HG03378 (cell line): ENCODE results near the gene SMARCA4.

ENCODE experiments used
- ATAC-seq: cut with Tn5 transposase; IDR thresholded peaks from one replicate; pipeline ENCODE4 v1.9.1; 2021; ENCODE audit warnings: mild to moderate bottlenecking, moderate library complexity; ENCODE audit not compliant: unreplicated experiment

SMARCA4 gene

DNA sequence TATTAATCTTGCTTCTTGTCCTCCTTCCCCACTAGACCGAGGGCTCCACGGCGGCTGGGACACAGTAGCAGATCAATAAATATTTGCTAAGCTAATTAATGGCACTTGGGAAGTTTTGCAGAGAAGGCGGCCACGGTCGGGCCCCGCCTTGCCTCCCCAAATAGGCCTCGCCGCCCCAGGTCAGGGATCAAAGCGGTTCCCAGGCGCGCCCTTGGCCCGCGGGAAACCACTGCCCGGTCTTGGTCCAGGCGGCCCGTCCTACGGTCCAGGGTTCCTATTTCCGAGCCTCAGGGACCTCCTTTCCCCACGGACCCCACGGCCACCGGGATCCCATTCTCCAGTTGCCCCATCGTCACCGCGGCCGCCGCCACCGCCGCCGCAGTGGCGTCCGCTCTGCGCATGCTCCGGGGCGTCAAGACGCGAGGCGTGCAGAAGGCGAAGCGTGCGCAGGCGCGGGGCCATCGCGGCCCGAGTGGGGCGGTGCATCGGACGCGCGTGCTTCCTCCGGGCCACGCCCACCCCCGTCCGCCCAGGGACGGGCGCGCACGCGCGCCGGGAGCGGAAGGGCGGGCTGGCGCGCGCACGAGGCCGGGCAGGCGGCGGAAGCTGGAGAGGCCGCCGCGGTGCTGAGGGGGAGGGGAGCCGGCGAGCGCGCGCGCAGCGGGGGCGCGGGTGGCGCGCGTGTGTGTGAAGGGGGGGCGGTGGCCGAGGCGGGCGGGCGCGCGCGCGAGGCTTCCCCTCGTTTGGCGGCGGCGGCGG, at the start of gene SMARCA4:
TSS of gene SMARCA4 (plus strand) at position 717 of the 759 bp plus-strand sequence. CDS start 23,122 bp downstream, outside the sequence.
- peak; percentile 52 for ATAC-seq

DNA sequence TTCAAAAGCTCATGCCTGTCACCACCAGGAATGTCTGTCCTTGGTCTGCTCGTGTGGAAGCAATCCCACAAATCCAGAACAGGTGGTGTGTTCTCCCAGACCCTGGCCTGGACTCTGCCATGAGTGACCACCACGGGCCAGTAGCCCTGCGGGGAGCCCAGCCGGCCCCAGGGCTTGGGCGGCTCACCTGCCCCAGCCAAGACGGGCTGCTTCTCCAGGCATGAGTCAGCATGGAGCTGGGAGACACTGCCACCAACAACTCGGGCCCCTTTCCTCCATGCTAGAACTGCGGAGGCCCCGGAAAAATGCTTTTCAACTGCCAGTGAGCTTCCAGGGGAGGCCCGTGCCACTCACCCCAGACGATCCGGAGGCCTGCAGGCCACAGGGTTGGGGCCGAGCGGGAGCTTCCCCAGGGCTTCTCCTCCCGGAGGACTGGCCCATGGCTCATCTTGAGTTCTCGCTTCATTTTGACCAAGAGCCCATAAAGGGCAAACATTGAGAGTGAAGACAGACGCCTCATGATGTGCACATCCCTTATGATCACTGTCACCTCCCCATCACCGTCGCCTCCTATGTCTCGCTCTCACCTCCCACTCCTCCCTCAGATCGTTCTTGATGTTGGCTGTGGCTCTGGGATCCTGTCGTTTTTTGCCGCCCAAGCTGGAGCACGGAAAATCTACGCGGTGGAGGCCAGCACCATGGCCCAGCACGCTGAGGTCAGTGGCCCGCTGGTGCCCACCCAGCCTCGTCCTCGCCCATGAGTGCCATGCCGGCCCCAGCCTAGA, 49.1 kb upstream of the SMARCA4 start:
- no peak for ATAC-seq

DNA sequence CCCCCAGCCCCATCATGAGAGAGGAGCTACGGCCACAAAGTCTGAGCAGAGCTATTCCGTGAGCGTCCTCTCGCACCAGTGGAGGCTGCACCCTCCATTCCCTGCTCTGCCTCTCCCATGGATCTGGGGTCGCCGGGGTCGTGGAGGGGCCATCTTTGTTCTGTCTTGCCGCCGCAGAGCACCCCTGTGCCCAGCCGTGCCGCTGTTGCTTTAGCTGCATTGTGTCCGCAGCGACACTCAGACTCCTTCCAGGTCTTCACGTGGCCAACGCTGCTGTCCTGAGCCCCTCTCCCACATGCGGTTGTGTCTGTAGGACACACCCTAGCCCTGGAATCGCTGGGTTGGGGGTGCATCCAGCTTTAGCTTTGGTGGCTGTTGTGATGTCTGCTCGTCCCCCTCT, 48.2 kb upstream of the SMARCA4 start:
- ATAC-seq, result no peak

DNA sequence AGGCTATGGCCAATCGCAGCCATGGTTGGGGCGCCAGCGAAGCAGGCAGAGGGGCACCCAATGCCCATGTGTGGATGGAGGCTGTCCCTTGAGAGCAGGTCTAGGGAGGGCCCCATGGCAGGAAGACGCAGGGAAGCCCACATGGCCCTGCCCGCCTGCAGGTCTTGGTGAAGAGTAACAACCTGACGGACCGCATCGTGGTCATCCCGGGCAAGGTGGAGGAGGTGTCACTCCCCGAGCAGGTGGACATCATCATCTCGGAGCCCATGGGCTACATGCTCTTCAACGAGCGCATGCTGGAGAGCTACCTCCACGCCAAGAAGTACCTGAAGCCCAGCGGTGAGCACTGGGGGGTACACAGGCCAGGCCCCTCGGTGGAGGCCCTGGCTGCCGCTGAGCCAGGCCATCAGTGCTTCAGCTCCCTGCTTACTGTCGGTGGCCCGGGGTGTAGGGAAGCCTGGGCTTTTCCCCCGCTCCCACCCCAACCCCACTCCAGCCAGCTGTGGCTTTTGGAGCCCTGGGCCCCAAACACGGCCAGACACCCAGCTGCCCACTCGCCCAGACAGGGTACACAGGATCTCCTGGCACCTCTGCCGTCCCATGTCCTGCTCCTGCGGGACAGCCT, 47.0 kb upstream of the SMARCA4 start:
- ATAC-seq, result no peak

DNA sequence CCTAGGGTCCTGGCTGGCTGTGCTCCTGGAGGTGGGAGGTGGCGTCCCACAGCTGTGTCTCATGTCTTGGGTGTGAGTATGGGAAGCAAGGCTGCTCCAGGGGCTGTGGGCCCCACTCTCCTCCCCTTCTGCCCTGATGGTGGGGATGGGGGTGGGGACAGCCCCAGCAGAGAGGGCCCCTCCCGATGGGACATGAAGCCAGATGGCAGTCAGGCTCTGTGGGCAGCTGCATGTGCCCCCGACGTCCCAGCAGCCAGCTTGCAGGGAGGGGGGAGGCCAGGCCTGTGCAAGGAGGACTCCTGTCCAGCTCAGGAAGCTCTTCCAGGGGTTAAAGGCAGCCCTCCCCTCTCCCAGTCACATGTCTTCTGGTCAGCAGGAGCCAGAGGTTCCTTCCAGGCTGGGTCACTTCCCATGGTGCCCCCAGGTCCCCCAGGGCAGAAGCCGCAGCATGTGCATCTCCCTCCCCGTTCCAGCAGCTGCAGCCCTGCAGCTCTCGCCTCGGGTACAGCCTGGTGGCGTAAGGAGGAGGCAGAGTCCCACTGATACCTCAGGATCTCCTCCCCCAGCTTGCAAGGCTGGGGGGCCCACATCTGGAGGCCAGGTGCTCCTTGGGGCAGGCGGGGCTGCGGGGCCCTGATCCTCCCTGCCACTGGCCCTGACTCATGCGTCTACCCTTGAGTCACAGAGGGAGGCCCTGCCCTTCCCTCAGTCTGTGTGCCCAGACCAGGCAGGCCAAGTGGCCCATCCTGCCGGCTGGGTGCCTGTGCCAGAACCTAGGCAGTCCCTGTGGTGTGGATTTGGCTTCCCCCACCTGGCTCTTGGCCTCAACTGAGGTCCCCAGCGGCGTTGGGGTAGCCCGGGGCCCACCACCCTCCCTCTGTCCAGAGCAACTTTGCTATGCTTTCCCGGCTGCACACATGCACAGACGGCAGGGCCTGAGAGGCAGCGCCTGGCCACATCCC, 45.4 kb upstream of the SMARCA4 start:
- no peak for ATAC-seq

DNA sequence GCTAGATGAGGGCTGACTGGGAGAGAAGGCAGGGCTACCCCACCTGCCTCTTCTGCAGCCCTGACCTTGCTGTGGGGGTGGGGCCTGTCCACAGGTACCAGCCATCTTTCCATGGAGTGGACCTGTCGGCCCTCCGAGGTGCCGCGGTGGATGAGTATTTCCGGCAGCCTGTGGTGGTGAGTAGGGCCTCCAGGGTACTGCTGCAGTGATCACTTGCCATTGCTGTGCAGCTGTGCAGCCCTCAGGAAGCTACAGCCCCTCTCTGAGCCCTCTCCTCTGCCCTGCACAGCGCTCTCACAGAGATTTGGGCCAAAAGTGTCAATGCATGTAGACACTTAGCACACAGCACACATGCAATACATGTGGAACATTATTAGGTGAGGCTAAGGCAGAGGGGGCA, 44.2 kb upstream of the SMARCA4 start:
- no peak for ATAC-seq

DNA sequence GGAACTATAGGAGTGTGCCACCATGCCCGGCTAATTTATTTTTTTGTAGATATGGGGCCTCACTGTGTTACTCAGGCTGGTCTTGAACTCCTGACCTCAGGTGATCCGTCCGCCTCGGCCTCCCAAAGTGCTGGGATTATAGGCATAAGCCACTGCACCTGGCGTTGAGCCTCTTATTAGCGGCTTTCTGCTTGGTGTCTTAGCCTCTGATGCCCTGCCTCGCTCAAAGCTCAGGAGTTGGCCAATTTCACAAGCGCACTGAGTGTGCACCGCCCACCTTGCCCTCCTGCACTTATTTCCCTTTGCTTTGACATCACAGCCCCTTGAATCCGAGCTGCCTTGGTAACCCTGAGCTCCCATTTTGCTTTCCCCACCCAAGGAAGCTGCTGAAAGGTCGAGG, 42.5 kb upstream of the SMARCA4 start:
- no peak for ATAC-seq

DNA sequence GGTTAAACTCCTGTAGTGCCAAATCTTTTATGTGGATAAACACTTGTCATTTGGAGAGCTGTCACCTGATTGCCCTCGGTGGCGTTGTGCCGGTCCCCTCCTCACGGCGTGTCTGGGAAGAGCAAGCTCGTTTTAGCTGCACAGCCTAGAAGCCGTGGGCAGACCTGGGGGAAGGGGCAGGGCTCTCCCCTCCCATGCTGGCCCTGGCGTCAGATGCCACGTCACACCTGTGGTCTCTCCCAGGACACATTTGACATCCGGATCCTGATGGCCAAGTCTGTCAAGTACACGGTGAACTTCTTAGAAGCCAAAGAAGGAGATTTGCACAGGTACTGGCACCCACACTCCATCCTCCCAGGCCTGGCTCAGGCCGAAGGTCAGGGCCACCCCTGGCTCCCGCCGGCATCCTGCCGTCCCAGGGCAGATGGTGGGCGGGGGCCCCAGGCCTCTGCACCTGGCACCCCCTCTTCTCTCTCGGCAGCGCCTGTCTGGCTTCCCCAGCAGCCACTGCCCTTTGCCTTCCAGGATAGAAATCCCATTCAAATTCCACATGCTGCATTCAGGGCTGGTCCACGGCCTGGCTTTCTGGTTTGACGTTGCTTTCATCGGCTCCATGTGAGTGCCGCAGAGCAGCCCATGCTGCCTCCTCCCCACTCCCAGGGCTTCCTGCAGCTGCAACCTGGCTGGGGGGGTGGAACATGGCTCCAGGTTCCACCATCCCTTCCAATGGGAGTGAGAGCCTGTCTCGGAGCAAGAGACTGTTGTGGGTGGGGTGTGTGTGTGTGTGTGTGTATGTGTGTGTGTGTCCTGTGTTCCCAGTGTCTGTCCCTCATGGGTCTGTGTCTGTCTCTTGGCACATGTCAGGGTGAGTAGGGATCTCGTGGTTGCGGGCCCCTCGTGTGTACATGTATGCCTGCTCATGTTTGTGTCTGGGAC, 41.2 kb upstream of the SMARCA4 start:
- ATAC-seq, result no peak

DNA sequence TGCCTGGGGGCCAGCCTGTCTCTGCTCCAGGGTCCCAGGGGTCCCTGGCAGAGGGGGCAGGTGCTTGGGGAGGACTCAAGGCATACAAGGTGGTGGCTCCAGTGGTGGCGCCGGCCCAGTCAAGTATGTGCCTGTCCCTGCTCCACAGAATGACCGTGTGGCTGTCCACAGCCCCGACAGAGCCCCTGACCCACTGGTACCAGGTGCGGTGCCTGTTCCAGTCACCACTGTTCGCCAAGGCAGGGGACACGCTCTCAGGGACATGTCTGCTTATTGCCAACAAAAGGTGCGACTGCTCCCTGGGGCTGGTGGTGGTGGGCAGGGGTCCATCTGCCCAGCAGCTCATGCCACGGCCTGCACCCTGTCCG, 40.6 kb upstream of the SMARCA4 start:
- ATAC-seq, result no peak

DNA sequence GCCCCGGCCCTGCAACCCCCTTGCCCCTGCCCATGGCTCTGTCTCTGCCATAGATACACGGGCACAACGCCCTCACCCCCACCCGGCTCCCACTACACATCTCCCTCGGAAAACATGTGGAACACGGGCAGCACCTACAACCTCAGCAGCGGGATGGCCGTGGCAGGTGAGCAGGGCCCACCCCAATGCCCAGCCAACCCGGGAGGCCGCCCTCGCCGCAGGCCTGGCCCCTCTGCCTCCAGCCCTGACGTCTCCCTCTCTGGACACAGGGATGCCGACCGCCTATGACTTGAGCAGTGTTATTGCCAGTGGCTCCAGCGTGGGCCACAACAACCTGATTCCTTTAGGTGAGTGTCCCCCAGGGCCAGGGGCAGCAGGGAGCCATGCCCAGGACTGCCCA, 40.0 kb upstream of the SMARCA4 start:
- no peak for ATAC-seq

DNA sequence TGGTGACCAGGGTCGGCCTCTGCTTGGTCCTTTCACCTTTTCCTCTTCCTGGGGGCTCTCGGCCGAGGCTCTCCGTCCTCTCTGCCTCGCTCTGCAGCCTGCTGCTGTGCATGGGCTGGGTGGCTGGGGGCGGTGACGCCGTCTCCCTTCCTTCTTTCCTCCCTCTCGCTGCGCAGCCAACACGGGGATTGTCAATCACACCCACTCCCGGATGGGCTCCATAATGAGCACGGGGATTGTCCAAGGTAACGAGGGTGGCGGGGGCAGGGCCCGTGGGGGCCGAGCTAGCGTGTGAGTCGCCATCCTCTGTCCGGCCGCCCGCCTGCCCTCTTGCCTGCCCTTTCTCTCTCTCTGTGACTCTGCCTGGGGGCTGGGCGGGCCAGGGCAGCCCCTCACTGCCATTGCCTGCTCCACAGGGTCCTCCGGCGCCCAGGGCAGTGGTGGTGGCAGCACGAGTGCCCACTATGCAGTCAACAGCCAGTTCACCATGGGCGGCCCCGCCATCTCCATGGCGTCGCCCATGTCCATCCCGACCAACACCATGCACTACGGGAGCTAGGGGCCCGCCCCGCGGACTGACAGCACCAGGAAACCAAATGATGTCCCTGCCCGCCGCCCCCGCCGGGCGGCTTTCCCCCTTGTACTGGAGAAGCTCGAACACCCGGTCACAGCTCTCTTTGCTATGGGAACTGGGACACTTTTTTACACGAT, 39.5 kb upstream of the SMARCA4 start:
- no peak for ATAC-seq

DNA sequence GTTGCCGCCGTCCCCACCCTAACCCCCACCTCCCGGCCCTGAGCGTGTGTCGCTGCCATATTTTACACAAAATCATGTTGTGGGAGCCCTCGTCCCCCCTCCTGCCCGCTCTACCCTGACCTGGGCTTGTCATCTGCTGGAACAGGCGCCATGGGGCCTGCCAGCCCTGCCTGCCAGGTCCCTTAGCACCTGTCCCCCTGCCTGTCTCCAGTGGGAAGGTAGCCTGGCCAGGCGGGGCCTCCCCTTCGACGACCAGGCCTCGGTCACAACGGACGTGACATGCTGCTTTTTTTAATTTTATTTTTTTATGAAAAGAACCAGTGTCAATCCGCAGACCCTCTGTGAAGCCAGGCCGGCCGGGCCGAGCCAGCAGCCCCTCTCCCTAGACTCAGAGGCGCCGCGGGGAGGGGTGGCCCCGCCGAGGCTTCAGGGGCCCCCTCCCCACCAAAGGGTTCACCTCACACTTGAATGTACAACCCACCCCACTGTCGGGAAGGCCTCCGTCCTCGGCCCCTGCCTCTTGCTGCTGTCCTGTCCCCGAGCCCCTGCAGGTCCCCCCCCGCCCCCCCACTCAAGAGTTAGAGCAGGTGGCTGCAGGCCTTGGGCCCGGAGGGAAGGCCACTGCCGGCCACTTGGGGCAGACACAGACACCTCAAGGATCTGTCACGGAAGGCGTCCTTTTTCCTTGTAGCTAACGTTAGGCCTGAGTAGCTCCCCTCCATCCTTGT, 38.8 kb upstream of the SMARCA4 start:
- ATAC-seq, result no peak

DNA sequence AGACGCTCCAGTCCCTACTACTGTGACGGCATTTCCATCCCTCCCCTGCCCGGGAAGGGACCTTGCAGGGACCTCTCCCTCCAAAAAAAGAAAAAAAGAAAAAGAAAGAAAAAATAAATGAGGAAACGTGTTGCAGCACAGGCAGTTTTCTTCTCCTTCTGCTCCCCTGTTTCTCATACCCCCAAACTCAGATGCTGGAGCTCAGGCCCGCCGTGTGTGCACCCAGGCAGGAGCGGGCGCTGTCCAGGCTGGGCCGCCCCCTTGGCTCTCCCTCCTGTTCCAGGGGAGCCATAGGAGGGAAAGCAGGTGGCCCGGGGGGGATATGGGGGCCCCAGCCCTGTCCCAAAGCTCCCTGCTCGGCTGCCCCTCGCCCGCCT, 38.2 kb upstream of the SMARCA4 start:
- no peak for ATAC-seq

DNA sequence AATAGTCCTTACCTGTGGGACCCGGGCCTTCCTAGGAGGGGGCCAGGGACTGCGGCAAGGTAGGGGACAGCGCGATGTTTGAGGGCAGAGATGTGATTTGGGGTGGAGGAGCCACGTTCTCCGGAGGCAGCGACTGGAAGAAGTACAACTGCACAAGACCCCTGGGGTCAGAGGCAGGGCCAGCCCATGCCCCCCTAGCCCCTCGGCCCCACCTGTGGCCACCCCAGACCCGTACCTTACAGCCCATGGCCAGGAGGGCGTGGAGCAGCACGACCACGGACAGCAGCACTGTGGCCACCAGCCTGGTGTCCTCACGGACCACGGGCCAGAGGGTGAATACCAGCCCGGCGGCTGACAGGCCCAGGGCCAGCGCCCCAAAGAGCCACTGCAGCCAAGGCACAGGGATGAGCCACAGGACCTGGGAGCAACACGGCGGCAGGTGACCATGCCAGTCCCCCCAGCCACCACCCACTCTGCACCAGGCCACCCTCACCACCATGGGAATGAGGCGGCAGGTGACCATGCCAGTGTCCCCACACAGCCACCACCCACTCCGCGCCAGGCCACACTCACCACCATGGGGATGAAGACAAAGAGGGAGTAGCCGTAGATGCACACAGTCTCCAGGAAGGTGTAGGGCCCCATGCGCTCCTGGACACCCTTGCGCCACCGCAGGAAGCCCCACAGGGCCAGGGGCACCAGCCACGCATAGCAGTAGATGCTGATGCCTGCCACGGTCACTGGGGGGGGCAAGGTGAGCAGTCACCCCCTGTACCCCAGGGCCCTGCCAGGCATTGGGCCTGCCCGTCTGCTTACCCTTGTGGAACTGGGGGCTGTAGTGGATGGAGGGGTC, 37.3 kb upstream of the SMARCA4 start:
- ATAC-seq, result no peak

DNA sequence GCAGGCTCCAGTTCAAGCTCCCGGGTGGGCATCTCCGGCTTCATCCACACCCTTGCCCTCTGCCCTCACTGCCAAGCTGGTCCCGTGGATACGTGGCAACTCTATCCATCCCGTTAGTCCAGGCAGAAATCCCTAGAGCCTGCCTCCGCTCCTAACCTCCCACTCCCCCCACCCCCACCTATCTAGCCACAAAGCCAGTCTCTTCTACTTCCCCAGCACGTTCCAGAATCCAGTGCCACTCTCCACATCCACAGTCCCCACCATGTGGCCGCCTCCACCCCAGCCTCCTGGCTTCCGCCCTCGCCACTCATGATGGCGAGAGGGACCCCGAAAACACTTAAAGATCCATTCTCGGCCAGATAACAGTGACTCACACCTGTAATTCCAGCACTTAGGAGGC, 36.2 kb upstream of the SMARCA4 start:
- no peak for ATAC-seq

DNA sequence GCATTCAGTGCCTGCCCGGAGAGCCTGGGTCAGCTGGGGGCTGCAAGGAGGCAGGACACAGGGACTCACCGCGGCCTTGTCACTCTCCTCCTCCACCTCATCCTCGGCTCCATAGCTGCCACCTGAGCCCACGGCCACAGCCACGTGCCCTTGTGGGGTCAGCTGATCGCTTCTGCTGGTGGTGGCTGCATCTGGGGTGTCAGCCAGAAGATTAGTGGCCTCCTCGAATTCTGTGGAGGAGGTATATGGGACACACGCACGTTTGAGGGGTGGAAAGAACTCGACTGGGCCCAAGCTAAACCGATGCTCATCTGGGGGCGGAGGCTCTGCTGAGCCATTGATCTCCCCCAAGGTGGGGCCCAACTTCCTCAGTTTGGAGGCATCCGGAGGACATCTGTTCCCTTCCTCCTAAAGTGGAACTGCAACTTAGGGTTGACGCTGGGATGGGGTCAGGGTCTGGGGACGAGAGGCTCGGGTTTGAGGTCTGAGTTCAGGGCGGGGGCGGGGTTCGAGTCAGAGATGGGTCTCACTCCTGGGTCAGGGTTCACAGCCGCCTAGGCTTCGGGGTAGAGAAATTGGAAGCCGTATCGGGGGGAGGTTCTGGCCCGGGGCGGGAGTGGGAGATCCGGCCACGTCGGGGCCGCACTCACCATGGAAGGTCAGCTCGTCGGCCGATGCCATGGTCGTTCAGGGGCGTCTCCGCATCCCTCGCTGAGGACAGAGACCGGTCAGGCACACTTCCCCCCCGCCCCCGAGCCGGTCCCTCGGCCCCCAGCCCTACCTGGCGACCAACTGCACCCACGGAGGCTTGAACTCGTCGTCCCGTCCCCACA, 32.9 kb upstream of the SMARCA4 start:
- ATAC-seq, result no peak
